K562 (cell line): ENCODE results near the gene ZNF609. TPM values are rescaled to one million over a fixed set of nuclear protein-coding genes. Genes with fewer than 3 reads are reported as not detected.

Experiments used
- ARID1B ChIP-seq: fragments of 450-650 bp; IDR thresholded peaks from 2 replicates; pipeline ENCODE4 v1.6.1; 2016; ENCODE audit warnings: antibody characterized with exemption, mild to moderate bottlenecking, inconsistent platforms
- CAMTA2 ChIP-seq: fragments of 250-450 bp; sonication (Bioruptor Pico); conservative IDR thresholded peaks from 2 replicates; pipeline ENCODE4 v1.5.1; 2022
- CEBPB ChIP-seq: fragments of 450-650 bp; IDR thresholded peaks from 2 replicates; pipeline ENCODE4 v1.6.1; 2016; ENCODE audit warnings: missing genetic modification characterization, missing compliant biosample characterization
- FOXK2 ChIP-seq, 2 experiments: fragments of 450-650 bp; IDR thresholded peaks in 1 of 2; conservative IDR thresholded peaks in 1 of 2; 2 replicates each; pipeline ENCODE4 v1.6.1; 2016; ENCODE audit warnings: low read depth in 2 of 2, mild to moderate bottlenecking in 1 of 2
- ILK ChIP-seq: fragments of 450-650 bp; IDR thresholded peaks from 2 replicates; pipeline ENCODE4 v1.6.1; 2016; ENCODE audit warnings: missing genetic modification characterization, low read depth, mild to moderate bottlenecking, missing compliant biosample characterization, moderate library complexity, borderline replicate concordance
- NCOA1 ChIP-seq: fragments of 450-650 bp; IDR thresholded peaks from 2 replicates; pipeline ENCODE4 v1.6.1; 2016; ENCODE audit warnings: low read depth
- NFIC ChIP-seq: fragments of 450-650 bp; IDR thresholded peaks from 2 replicates; pipeline ENCODE4 v1.6.1; 2017; ENCODE audit warnings: mild to moderate bottlenecking, inconsistent platforms
- NR3C1 ChIP-seq: sonication (generic); formaldehyde crosslinking; IDR thresholded peaks from 2 replicates; pipeline ENCODE4 v1.8.1; 2022; ENCODE audit warnings: missing genetic modification reagents
- SREBF2 ChIP-seq: sonication (generic); formaldehyde crosslinking; IDR thresholded peaks from 2 replicates; pipeline ENCODE4 v1.4.0; 2020; ENCODE audit warnings: mild to moderate bottlenecking, missing genetic modification reagents
- THAP7 ChIP-seq: fragments of 250-450 bp; sonication (Bioruptor Pico); IDR thresholded peaks from 2 replicates; pipeline ENCODE4 v1.5.0; 2021
- ZFP30 ChIP-seq: fragments of 250-450 bp; sonication (Bioruptor Pico); IDR thresholded peaks from 2 replicates; pipeline ENCODE4 v1.8.0; 2022; ENCODE audit warnings: moderate library complexity, mild to moderate bottlenecking, inconsistent platforms, borderline replicate concordance
- ZKSCAN1 ChIP-seq: fragments of 150-350 bp; IDR thresholded peaks from 2 replicates; pipeline ENCODE4 v1.6.1; 2016; ENCODE audit warnings: low read depth, low read length
- ZNF699 ChIP-seq: fragments of 250-450 bp; sonication (Bioruptor Pico); IDR thresholded peaks from 2 replicates; pipeline ENCODE4 v1.8.0; 2021; ENCODE audit warnings: mild to moderate bottlenecking, moderate library complexity; ENCODE audit not compliant: insufficient replicate concordance
- polyA plus RNA-seq, 8 experiments: library from polyadenylated mRNA; depleted of rRNA in 4 of 8; stranded (reverse) in 5 of 8; unstranded in 3 of 8; fragments of >200 nt; fragmentation: Nextera tagmentation in 2 of 8; fragmentation: Illumina TruSeq in 1 of 8; extraction: Ambion mirVana in 2 of 8; extraction: Trizol in 1 of 8; gene quantifications; 2 replicates each; pipeline versions ENCODE4 v1.2.1 to v1.2.3, GENCODE V29; 2011 to 2014; ENCODE audit warnings: inconsistent platforms in 1 of 8, missing spikeins in 1 of 8
- total RNA-seq, 7 experiments: library from RNA; depleted of rRNA in 6 of 7; stranded (reverse); fragments of >200 nt in 6 of 7; fragmentation: Illumina TruSeq in 2 of 7; extraction: Trizol in 2 of 7; gene quantifications; 2 replicates each; pipeline versions ENCODE4 v1.2.1 to v1.2.3, GENCODE V29; 2011 to 2021; ENCODE audit warnings: low replicate concordance in 1 of 7

ZNF609 gene
- total and polyA plus RNA-seq, 9 of the 15 experiments (the other 6 are each of a cell fraction or from before 2014, with no cell fraction given), result 3.0 to 38.7 (median 17.8) TPM

GRCh38 chr15:64521726-64522164 lies 61.4 kb downstream of the ZNF609 start (continued):
- TF ChIP-seq CEBPB (tag), result peak; percentile 36; the same call in 1 of the 2 replicates
- TF ChIP-seq ILK (tag), result no peak
- no peak for TF ChIP-seq ZFP30 (CRISPR knock-in tag)
- peak; percentile 45; the same call in 1 of the 2 replicates for TF ChIP-seq NFIC
- TF ChIP-seq FOXK2 (conservative IDR thresholded peaks at IDR 0.05 in 1 of 2, IDR thresholded peaks at IDR 0.05 in 1 of 2; ENCODE audit: low read depth in 2 of 2), result no peak
- no peak for TF ChIP-seq THAP7 (CRISPR knock-in tag)
- TF ChIP-seq NCOA1, result no peak
- TF ChIP-seq SREBF2 (CRISPR knock-in tag), result no peak
- TF ChIP-seq ZNF699, result no peak
- TF ChIP-seq NR3C1 (CRISPR knock-in tag), result no peak
- no peak for TF ChIP-seq CAMTA2 (CRISPR knock-in tag)
- TF ChIP-seq ZKSCAN1, result no peak
- TF ChIP-seq ARID1B, result peak; percentile 58; the same call in 1 of the 2 replicates
